ENCODE data around the gene CTAGE4. TPM values are rescaled to one million over a fixed set of nuclear protein-coding genes. Genes with fewer than 3 reads are reported as not detected.

CTAGE4 gene
- total and polyA plus RNA-seq, 2 of the 13 experiments (the other 11 are each of a cell fraction or from before 2014, with no cell fraction given), result not detected

DNA sequence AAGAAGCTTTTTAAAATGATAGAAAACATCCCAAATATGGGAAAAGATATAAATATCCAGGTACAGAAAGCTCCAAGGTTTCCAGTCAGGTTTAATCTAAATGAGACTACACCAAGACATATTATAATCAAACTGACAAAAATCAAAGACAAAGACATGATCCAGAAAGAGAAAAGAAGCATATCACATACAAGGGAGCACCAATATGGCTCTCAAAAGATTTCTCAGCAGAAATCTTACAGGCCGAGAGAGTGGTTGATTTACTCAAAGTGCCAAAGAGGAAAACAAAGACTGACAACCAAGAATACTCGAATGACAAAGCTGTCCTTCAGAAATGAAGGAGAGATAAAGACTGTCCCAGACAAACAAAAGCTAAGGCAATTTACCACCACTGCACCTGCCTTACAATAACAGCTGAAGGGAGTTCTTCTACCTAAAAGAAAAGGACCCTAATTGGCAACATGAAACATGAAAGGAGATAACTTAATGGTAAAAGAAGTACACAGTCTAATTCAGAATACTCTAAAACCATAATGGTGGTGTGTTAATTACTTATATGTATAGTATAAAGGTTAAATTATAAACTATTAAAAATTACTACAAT lies 34.9 kb upstream of the CTAGE4 start:
- H3K9ac ChIP-seq (ENCODE audit: insufficient read depth, low read depth, low read length), result no peak overlapping the region
- H3K27ac ChIP-seq (ENCODE audit: extremely low read length, insufficient read depth, low read length), result no peak overlapping the region
- intact Hi-C loops (cut with micrococcal nuclease; ENCODE audit: unreplicated experiment), result no loop called here
- no peak overlapping the region for H3K4me3 ChIP-seq (replicated peaks in 1 of 3; ENCODE audit: insufficient read depth in 1 of 3, low read depth in 2 of 3, low read length in 3 of 3)
- DNase-seq (ENCODE audit: low spot score) (no peak), FAIRE-seq (no peak), ATAC-seq (no peak)
- in situ Hi-C loops (cut with HindIII; ENCODE audit: extremely low pct_ligation_motif_present, low pct_unique_long_range_greater_than_20kb), result no loop called here
- H2AFZ ChIP-seq (ENCODE audit: low read length), result no peak overlapping the region
- peaks cover 21% of the 10 kb centered on the region for H3K9me3 ChIP-seq (ENCODE audit: low read length)
- H3K36me3 ChIP-seq (replicated peaks in 1 of 2; ENCODE audit: control insufficient read depth in 1 of 2, insufficient read depth in 2 of 2, low read length in 2 of 2), result no peaks in the 10 kb centered on the region
- 0% methylated on average over 2 of the region's 2 CpGs for WGBS (ENCODE audit: low lambda C conversion rate)
- no TSS peak for BruUV-seq (replicated peaks)
- CTCF ChIA-PET (ENCODE audit: low intra/inter-chr PET ratio, low total read pairs), result no interaction called here
- H4K20me1 ChIP-seq (ENCODE audit: insufficient read depth, low read length), result no peaks in the 10 kb centered on the region
- no peaks in the 10 kb centered on the region for H3K27me3 ChIP-seq (ENCODE audit: control insufficient read depth in 1 of 2, insufficient read depth in 2 of 2, low read length in 2 of 2)
- H3K79me2 ChIP-seq (ENCODE audit: insufficient read depth, low read length), result no peaks in the 10 kb centered on the region
- no peak overlapping the region for H3K4me2 ChIP-seq (ENCODE audit: low read depth, low read length)
- no peaks in the 10 kb centered on the region for H3K4me1 ChIP-seq (ENCODE audit: insufficient read depth, low read length)
- POLR2A ChIA-PET, result no interaction called here
- no peak for TF ChIP-seq ZNF615 (CRISPR knock-in tag; IDR thresholded peaks at IDR 0.05; ENCODE audit: borderline replicate concordance)
- TF ChIP-seq, protein P1, sequence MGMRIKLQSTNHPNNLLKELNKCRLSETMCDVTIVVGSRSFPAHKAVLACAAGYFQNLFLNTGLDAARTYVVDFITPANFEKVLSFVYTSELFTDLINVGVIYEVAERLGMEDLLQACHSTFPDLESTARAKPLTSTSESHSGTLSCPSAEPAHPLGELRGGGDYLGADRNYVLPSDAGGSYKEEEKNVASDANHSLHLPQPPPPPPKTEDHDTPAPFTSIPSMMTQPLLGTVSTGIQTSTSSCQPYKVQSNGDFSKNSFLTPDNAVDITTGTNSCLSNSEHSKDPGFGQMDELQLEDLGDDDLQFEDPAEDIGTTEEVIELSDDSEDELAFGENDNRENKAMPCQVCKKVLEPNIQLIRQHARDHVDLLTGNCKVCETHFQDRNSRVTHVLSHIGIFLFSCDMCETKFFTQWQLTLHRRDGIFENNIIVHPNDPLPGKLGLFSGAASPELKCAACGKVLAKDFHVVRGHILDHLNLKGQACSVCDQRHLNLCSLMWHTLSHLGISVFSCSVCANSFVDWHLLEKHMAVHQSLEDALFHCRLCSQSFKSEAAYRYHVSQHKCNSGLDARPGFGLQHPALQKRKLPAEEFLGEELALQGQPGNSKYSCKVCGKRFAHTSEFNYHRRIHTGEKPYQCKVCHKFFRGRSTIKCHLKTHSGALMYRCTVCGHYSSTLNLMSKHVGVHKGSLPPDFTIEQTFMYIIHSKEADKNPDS (CRISPR knock-in tag; IDR thresholded peaks at IDR 0.05), result no peak
- no peak for TF ChIP-seq ZNF354B (CRISPR knock-in tag; IDR thresholded peaks at IDR 0.05)
- TF ChIP-seq, protein P2, sequence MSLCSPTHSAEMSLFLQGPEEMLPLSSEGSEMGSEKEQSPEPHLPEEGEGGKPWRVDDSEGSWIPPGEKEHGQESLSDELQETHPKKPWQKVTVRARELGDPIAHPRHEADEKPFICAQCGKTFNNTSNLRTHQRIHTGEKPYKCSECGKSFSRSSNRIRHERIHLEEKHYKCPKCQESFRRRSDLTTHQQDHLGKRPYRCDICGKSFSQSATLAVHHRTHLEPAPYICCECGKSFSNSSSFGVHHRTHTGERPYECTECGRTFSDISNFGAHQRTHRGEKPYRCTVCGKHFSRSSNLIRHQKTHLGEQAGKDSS (CRISPR knock-in tag; IDR thresholded peaks at IDR 0.05; ENCODE audit: borderline replicate concordance, low read depth), result no peak
- TF ChIP-seq, protein P3, sequence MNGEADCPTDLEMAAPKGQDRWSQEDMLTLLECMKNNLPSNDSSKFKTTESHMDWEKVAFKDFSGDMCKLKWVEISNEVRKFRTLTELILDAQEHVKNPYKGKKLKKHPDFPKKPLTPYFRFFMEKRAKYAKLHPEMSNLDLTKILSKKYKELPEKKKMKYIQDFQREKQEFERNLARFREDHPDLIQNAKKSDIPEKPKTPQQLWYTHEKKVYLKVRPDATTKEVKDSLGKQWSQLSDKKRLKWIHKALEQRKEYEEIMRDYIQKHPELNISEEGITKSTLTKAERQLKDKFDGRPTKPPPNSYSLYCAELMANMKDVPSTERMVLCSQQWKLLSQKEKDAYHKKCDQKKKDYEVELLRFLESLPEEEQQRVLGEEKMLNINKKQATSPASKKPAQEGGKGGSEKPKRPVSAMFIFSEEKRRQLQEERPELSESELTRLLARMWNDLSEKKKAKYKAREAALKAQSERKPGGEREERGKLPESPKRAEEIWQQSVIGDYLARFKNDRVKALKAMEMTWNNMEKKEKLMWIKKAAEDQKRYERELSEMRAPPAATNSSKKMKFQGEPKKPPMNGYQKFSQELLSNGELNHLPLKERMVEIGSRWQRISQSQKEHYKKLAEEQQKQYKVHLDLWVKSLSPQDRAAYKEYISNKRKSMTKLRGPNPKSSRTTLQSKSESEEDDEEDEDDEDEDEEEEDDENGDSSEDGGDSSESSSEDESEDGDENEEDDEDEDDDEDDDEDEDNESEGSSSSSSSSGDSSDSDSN (CRISPR knock-in tag; IDR thresholded peaks at IDR 0.05), result no peak
- TF ChIP-seq, protein P4, sequence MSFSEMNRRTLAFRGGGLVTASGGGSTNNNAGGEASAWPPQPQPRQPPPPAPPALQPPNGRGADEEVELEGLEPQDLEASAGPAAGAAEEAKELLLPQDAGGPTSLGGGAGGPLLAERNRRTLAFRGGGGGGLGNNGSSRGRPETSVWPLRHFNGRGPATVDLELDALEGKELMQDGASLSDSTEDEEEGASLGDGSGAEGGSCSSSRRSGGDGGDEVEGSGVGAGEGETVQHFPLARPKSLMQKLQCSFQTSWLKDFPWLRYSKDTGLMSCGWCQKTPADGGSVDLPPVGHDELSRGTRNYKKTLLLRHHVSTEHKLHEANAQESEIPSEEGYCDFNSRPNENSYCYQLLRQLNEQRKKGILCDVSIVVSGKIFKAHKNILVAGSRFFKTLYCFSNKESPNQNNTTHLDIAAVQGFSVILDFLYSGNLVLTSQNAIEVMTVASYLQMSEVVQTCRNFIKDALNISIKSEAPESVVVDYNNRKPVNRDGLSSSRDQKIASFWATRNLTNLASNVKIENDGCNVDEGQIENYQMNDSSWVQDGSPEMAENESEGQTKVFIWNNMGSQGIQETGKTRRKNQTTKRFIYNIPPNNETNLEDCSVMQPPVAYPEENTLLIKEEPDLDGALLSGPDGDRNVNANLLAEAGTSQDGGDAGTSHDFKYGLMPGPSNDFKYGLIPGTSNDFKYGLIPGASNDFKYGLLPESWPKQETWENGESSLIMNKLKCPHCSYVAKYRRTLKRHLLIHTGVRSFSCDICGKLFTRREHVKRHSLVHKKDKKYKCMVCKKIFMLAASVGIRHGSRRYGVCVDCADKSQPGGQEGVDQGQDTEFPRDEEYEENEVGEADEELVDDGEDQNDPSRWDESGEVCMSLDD (CRISPR knock-in tag; IDR thresholded peaks at IDR 0.05; ENCODE audit: borderline replicate concordance), result no peak
- no peak for TF ChIP-seq RXRB (CRISPR knock-in tag; IDR thresholded peaks at IDR 0.05; ENCODE audit: borderline replicate concordance)
- TF ChIP-seq, protein P5, sequence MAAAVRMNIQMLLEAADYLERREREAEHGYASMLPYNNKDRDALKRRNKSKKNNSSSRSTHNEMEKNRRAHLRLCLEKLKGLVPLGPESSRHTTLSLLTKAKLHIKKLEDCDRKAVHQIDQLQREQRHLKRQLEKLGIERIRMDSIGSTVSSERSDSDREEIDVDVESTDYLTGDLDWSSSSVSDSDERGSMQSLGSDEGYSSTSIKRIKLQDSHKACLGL (CRISPR knock-in tag; IDR thresholded peaks at IDR 0.05), result no peak
- TF ChIP-seq CENPT (CRISPR knock-in tag; IDR thresholded peaks at IDR 0.05; ENCODE audit: low read depth), result no peak
- no peak for TF ChIP-seq HES4 (CRISPR knock-in tag; IDR thresholded peaks at IDR 0.05; ENCODE audit: borderline replicate concordance)
- TF ChIP-seq ZFP37 (CRISPR knock-in tag; IDR thresholded peaks at IDR 0.05; ENCODE audit: borderline replicate concordance), result no peak
- no peak for TF ChIP-seq ZNF136 (CRISPR knock-in tag; IDR thresholded peaks at IDR 0.05; ENCODE audit: low read depth)
- TF ChIP-seq ZBTB21 (CRISPR knock-in tag; IDR thresholded peaks at IDR 0.05), result no peak

All from HepG2 (cell line).